Left renal cortex interstitium (tissue), 4 donors: Measurements from ENCODE around the gene SMYD4. TPM values are rescaled to one million over a fixed set of nuclear protein-coding genes. Genes with fewer than 3 reads are reported as not detected.
"Not testable (repeated sequence)": the region's sequence is repeated elsewhere in the genome, so short reads cannot be mapped to it uniquely, and the experiment has no call there.

ENCODE experiments used
- DNase-seq, 4 donors: peaks; one replicate each; pipeline ENCODE4 v3.0.0-alpha.2; 2013; ENCODE audit warnings: low read depth in 4 of 4, low spot score in 2 of 4, missing footprints in 1 of 4
- polyA plus RNA-seq, 4 donors: library from polyadenylated mRNA; unstranded; fragments of 120-200 nt; gene quantifications; one replicate each; pipeline ENCODE4 v1.2.1, GENCODE V29; 2013; ENCODE audit not compliant: insufficient read length in 4 of 4

The SMYD4 gene
- polyA plus RNA-seq, 4 donors: 12.0 to 19.2 (median 15.0) TPM

- DNase-seq: no peak
Measured at GRCh38 chr17:1783834-1784611, 45.7 kb downstream of the SMYD4 start.

GRCh38 chr17:1783271-1783670 lies 46.4 kb downstream of the SMYD4 start:
- no peak for DNase-seq

GRCh38 chr17:1782171-1782567 lies 47.5 kb downstream of the SMYD4 start:
- DNase-seq: no peak

- DNase-seq: no peak
Measured at GRCh38 chr17:1779571-1780131, 50.1 kb downstream of the SMYD4 start.

GRCh38 chr17:1776857-1777256 lies 52.8 kb downstream of the SMYD4 start:
- no peak for DNase-seq

GRCh38 chr17:1776328-1776727 lies 53.4 kb downstream of the SMYD4 start:
- DNase-seq: no peak

- DNase-seq: no peak
Measured at GRCh38 chr17:1774390-1775176, 55.1 kb downstream of the SMYD4 start.

GRCh38 chr17:1773696-1774181 lies 56.0 kb downstream of the SMYD4 start:
- no peak for DNase-seq

GRCh38 chr17:1773000-1773695 lies 56.6 kb downstream of the SMYD4 start:
- not testable (repeated sequence) for DNase-seq

GRCh38 chr17:1769822-1770477 lies 59.8 kb downstream of the SMYD4 start:
- no peak for DNase-seq

- no peak for DNase-seq
Measured at GRCh38 chr17:1767358-1767757, 62.3 kb downstream of the SMYD4 start.

- no peak for DNase-seq
Measured at GRCh38 chr17:1766382-1767135, 63.1 kb downstream of the SMYD4 start.

GRCh38 chr17:1765576-1765975 lies 64.1 kb downstream of the SMYD4 start:
- DNase-seq: no peak

- not testable (repeated sequence) for DNase-seq
Measured at GRCh38 chr17:1764705-1765104, 65.0 kb downstream of the SMYD4 start.

- DNase-seq: no peak
Measured at GRCh38 chr17:1764284-1764683, 65.4 kb downstream of the SMYD4 start.

- no peak for DNase-seq
Measured at GRCh38 chr17:1762901-1763898, 66.5 kb downstream of the SMYD4 start.

GRCh38 chr17:1762233-1762900 lies 67.3 kb downstream of the SMYD4 start:
- DNase-seq: no peak

- no peak for DNase-seq
Measured at GRCh38 chr17:1759529-1759928, 70.2 kb downstream of the SMYD4 start.
